DND-41 (cell line): ENCODE measurements around the gene EXOC3L2.
A peak's percentile ranks its signal among the peaks of the same experiment; 100 is the strongest.

ENCODE experiments used
- ATAC-seq: fragments of 200-7000 bp; cut with Tn5 transposase; 3 replicates; pipeline ENCODE4 v1.9.1; 2021; ENCODE audit warnings: low read depth; ENCODE audit not compliant: insufficient read depth
- DNase-seq: peaks from one replicate; pipeline ENCODE4 v3.0.0-alpha.2; 2020
- H2AFZ ChIP-seq: 2 replicates; pipeline ENCODE4 v1.6.0; 2012; ENCODE audit warnings: low read depth, low read length
- H3K27ac ChIP-seq: 2 replicates; pipeline ENCODE4 v1.5.1; 2012; ENCODE audit warnings: low read length, inconsistent platforms
- H3K27me3 ChIP-seq: fragments of 200-600 bp; sonication (generic); 2 replicates; pipeline ENCODE4 v1.6.0; 2012; ENCODE audit warnings: low read length, mild to moderate bottlenecking, inconsistent platforms; ENCODE audit not compliant: insufficient read depth, poor library complexity
- H3K36me3 ChIP-seq: 2 replicates; pipeline ENCODE4 v1.5.1; 2012; ENCODE audit warnings: low read length, inconsistent platforms; ENCODE audit not compliant: insufficient read depth
- H3K4me1 ChIP-seq: 2 replicates; pipeline ENCODE4 v1.5.1; 2012; ENCODE audit warnings: mild to moderate bottlenecking, low read length; ENCODE audit not compliant: insufficient read depth
- H3K4me2 ChIP-seq: 2 replicates; pipeline ENCODE4 v1.6.0; 2012; ENCODE audit warnings: mild to moderate bottlenecking, moderate library complexity, low read length, inconsistent platforms; ENCODE audit not compliant: insufficient read depth
- H3K4me3 ChIP-seq, 2 experiments: fragments of 200-600 bp in 1 of 2; shearing (Covaris generic) in 1 of 2; 2 replicates each; pipeline ENCODE4 v1.5.1; 2012 to 2016; ENCODE audit warnings: inconsistent platforms in 2 of 2, low read length in 2 of 2, mild to moderate bottlenecking in 2 of 2, low read depth in 1 of 2, moderate library complexity in 1 of 2
- H3K79me2 ChIP-seq: 2 replicates; pipeline ENCODE4 v1.6.0; 2012; ENCODE audit warnings: low read length, inconsistent platforms; ENCODE audit not compliant: insufficient read depth
- H3K9ac ChIP-seq: 2 replicates; pipeline ENCODE4 v1.6.0; 2012; ENCODE audit warnings: low read depth, mild to moderate bottlenecking, inconsistent platforms, low read length, moderate library complexity
- H3K9me3 ChIP-seq: 2 replicates; pipeline ENCODE4 v1.5.1; 2012; ENCODE audit warnings: low read length, moderate library complexity, mild to moderate bottlenecking, inconsistent platforms; ENCODE audit not compliant: insufficient read depth, severe bottlenecking
- H4K20me1 ChIP-seq: 2 replicates; pipeline ENCODE4 v1.6.0; 2012; ENCODE audit warnings: low read length; ENCODE audit not compliant: insufficient read depth
- EZH2 ChIP-seq: IDR thresholded peaks from 3 replicates; pipeline ENCODE4 v1.6.1; 2012; ENCODE audit warnings: borderline replicate concordance, low read depth, mild to moderate bottlenecking, moderate library complexity, low read length, inconsistent platforms; ENCODE audit not compliant: severe bottlenecking
- TF ChIP-seq, protein P1 (sequence below): IDR thresholded peaks from 2 replicates; pipeline ENCODE4 v1.5.1; 2012; ENCODE audit warnings: borderline replicate concordance, low read length, moderate library complexity, mild to moderate bottlenecking; ENCODE audit not compliant: poor library complexity, severe bottlenecking; ENCODE audit errors: extremely low read depth

EXOC3L2 gene

DNA sequence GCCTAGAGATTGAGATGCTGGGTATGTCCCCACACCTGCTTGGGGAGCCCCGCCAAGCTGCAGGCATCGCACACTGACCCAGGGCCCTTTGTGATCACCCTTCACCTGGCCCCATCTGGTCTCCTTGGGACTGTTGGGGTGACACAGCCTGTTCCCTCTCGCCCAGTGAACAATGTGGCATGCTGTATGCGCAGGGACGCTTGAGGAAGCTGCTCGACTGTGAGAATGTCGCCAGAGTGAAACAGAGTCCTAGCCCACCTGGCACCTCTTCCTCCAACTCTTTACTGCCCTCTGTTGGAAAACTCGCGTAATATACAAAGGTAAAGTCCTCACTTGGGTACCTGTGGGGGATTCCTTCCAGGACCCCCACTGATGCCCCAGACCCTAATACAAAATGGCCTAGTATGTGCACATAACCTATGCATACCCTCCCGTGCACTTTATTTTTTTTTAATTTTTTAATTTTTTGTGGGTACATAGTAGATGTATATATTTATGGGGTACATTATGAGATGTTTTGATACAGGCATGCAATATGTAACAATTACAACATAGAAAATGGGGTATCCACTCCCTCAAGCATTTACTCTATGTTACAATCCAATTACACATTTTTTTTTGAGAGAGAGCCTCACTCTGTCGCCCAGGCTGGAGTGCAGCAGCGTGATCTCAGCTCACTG lies 57.6 kb downstream of the EXOC3L2 start:
- Histone ChIP-seq H3K4me3 (no peak overlapping the region), H3K79me2 (no peaks in the 10 kb centered on the region), H3K27ac (no peak overlapping the region), H2AFZ (peak overlapping the region; percentile 51), H3K27me3 (no peaks in the 10 kb centered on the region), H4K20me1 (no peaks in the 10 kb centered on the region), H3K4me2 (no peak overlapping the region), H3K9me3 (no peaks in the 10 kb centered on the region), H3K9ac (no peak overlapping the region), H3K4me1 (0 out of 2 replicates have a peak, but pooled peaks cover 4% of the 10 kb centered on the region), H3K36me3 (no peaks in the 10 kb centered on the region)
- DNase-seq (peak; percentile 31), ATAC-seq (peak; percentile 76)
- no peak for TF ChIP-seq EZH2
- TF ChIP-seq, protein P1, sequence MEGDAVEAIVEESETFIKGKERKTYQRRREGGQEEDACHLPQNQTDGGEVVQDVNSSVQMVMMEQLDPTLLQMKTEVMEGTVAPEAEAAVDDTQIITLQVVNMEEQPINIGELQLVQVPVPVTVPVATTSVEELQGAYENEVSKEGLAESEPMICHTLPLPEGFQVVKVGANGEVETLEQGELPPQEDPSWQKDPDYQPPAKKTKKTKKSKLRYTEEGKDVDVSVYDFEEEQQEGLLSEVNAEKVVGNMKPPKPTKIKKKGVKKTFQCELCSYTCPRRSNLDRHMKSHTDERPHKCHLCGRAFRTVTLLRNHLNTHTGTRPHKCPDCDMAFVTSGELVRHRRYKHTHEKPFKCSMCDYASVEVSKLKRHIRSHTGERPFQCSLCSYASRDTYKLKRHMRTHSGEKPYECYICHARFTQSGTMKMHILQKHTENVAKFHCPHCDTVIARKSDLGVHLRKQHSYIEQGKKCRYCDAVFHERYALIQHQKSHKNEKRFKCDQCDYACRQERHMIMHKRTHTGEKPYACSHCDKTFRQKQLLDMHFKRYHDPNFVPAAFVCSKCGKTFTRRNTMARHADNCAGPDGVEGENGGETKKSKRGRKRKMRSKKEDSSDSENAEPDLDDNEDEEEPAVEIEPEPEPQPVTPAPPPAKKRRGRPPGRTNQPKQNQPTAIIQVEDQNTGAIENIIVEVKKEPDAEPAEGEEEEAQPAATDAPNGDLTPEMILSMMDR, result peak; percentile 72

DNA sequence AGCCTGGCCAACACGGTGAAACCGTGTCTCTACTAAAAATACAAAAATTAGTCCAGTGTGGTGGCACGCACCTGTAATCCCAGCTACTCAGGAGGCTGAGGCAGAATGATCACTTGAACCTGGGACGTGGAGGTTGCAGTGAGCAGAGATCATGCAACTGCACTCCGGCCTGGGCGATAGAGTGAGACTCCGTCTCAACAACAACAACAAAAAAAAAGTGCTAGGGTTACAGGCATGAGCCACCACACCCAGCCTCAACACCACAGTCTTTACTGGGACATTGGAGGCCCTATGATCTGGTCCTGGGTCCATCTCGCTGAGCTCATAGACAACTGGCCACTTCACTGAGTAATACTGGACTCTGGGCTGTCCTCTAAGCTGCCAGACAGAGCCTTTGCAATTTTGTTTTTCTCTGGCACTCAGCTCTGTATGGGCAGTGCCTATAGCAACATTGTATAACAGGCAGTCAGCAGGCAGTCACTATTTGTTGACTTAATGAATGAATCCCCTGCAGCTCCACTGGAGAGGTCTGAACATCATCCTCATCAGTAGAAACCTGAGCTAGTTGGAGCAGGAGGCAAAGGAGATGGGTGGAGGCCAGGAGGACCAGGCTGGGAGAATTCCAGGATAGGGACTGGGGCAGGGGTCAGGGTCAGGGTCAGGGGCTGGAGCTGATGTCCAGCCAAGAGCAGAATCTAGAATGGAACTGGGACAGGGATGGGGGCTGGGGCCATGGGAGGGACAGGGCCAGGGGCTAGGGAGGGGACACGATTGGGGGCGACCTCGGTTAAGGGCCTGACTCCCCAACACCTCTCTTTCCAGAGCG lies 58.5 kb downstream of the EXOC3L2 start:
- H3K4me2 ChIP-seq, result no peak overlapping the region
- ATAC-seq (no peak), DNase-seq (no peak)
- H3K27ac ChIP-seq, result no peak overlapping the region
- TF ChIP-seq, protein P1, result no peak
- no peaks in the 10 kb centered on the region for H3K9me3 ChIP-seq
- H3K4me1 ChIP-seq, result 0 out of 2 replicates have a peak, but pooled peaks cover 4% of the 10 kb centered on the region
- no peaks in the 10 kb centered on the region; the same call in 1 of the 2 replicates for H4K20me1 ChIP-seq
- no peaks in the 10 kb centered on the region for H3K27me3 ChIP-seq
- H3K4me3 ChIP-seq, result no peak overlapping the region
- no peak overlapping the region for H3K9ac ChIP-seq
- H3K79me2 ChIP-seq, result no peaks in the 10 kb centered on the region
- no peaks in the 10 kb centered on the region for H3K36me3 ChIP-seq
- H2AFZ ChIP-seq, result no peak overlapping the region

DNA sequence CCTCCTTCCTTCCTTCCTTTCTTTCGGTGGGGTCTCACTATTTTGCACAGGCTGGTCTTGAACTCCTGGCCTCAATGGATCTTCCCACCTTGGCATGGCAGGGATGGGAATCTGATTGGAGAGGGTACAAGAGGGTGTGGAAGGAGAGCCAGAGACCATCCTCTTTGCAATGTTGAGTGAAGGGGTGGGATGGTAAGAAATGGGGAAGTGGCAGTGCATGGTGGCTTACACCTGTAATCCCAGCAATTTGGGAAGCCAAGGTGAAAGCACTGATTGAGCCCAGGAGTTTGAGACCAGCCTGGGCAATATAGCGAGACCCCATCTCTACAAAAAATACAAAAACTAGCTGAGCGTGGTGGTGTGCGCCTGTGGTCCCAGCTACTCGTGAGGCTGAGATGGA lies 61.1 kb downstream of the EXOC3L2 start:
- ATAC-seq, result no peak
- Histone ChIP-seq H3K9ac (no peak overlapping the region), H3K79me2 (peaks cover 15% of the 10 kb centered on the region), H2AFZ (no peak overlapping the region), H3K4me2 (no peak overlapping the region), H3K27me3 (no peaks in the 10 kb centered on the region), H3K9me3 (no peaks in the 10 kb centered on the region), H3K4me3 (no peak overlapping the region), H3K36me3 (peaks cover 13% of the 10 kb centered on the region), H3K27ac (no peak overlapping the region), H4K20me1 (peaks cover 8% of the 10 kb centered on the region), H3K4me1 (peaks cover 22% of the 10 kb centered on the region)
- no peak for TF ChIP-seq EZH2
- TF ChIP-seq, protein P1, result no peak
- no peak for DNase-seq
